ENCODE results near the gene LRRC36.
"Not testable (repeated sequence)": the region's sequence is repeated elsewhere in the genome, so short reads cannot be mapped to it uniquely, and the experiment has no call there.

LRRC36 gene

GRCh38 chr16:67411339-67411738, 84.7 kb downstream of the LRRC36 start:
- H2AFZ ChIP-seq (ENCODE audit: low read length) = no peak overlapping the region
- no peaks in the 10 kb centered on the region for H3K36me3 ChIP-seq (ENCODE audit: insufficient read depth, low read length)
- no peaks in the 10 kb centered on the region for H3K27me3 ChIP-seq (ENCODE audit: insufficient read depth, low read length, poor library complexity, severe bottlenecking)
- H3K4me1 ChIP-seq (ENCODE audit: insufficient read depth, low read length, poor library complexity, severe bottlenecking) = no peaks in the 10 kb centered on the region
- no peak overlapping the region for H3K4me3 ChIP-seq (ENCODE audit: low read length, poor library complexity, severe bottlenecking)
- H3K9ac ChIP-seq (ENCODE audit: low read depth, low read length, poor library complexity, severe bottlenecking) = no peak overlapping the region
- H3F3A ChIP-seq (ENCODE audit: low read depth) = no peaks in the 10 kb centered on the region
- H3K9me3 ChIP-seq (ENCODE audit: insufficient read depth, low read depth, low read length) = no peaks in the 10 kb centered on the region
- H3K79me2 ChIP-seq (ENCODE audit: insufficient read depth, low read length) = no peaks in the 10 kb centered on the region
- H3K9me2 ChIP-seq (replicated peaks; ENCODE audit: low read depth, low read length) = no peaks in the 10 kb centered on the region
- TF ChIP-seq CTCF (conservative IDR thresholded peaks at IDR 0.05; ENCODE audit: low read length) = no peak
- TF ChIP-seq EZH2phosphoT487 (IDR thresholded peaks at IDR 0.05; ENCODE audit: borderline replicate concordance) = no peak
- H4K20me1 ChIP-seq (ENCODE audit: insufficient read depth, low read length, poor library complexity, severe bottlenecking) = no peaks in the 10 kb centered on the region
- H3K4me2 ChIP-seq (ENCODE audit: low read depth, low read length, poor library complexity, severe bottlenecking) = no peak overlapping the region

GRCh38 chr16:67412294-67412693, 85.7 kb downstream of the LRRC36 start:
- Histone ChIP-seq H3K4me3 (ENCODE audit: low read length, poor library complexity, severe bottlenecking) (no peak overlapping the region), H3K9ac (ENCODE audit: low read depth, low read length, poor library complexity, severe bottlenecking) (no peak overlapping the region), H3K27me3 (ENCODE audit: insufficient read depth, low read length, poor library complexity, severe bottlenecking) (no peaks in the 10 kb centered on the region), H3K36me3 (ENCODE audit: insufficient read depth, low read length) (no peaks in the 10 kb centered on the region), H3K9me3 (ENCODE audit: insufficient read depth, low read depth, low read length) (no peaks in the 10 kb centered on the region), H3K79me2 (ENCODE audit: insufficient read depth, low read length) (no peaks in the 10 kb centered on the region), H3F3A (ENCODE audit: low read depth) (no peaks in the 10 kb centered on the region), H3K4me2 (ENCODE audit: low read depth, low read length, poor library complexity, severe bottlenecking) (no peak overlapping the region), H4K20me1 (ENCODE audit: insufficient read depth, low read length, poor library complexity, severe bottlenecking) (no peaks in the 10 kb centered on the region), H3K4me1 (ENCODE audit: insufficient read depth, low read length, poor library complexity, severe bottlenecking) (no peaks in the 10 kb centered on the region), H3K9me2 (replicated peaks; ENCODE audit: low read depth, low read length) (no peaks in the 10 kb centered on the region), H2AFZ (ENCODE audit: low read length) (no peak overlapping the region)
- TF ChIP-seq EZH2phosphoT487 (IDR thresholded peaks at IDR 0.05; ENCODE audit: borderline replicate concordance) (no peak), CTCF (conservative IDR thresholded peaks at IDR 0.05; ENCODE audit: low read length) (no peak)

DNA sequence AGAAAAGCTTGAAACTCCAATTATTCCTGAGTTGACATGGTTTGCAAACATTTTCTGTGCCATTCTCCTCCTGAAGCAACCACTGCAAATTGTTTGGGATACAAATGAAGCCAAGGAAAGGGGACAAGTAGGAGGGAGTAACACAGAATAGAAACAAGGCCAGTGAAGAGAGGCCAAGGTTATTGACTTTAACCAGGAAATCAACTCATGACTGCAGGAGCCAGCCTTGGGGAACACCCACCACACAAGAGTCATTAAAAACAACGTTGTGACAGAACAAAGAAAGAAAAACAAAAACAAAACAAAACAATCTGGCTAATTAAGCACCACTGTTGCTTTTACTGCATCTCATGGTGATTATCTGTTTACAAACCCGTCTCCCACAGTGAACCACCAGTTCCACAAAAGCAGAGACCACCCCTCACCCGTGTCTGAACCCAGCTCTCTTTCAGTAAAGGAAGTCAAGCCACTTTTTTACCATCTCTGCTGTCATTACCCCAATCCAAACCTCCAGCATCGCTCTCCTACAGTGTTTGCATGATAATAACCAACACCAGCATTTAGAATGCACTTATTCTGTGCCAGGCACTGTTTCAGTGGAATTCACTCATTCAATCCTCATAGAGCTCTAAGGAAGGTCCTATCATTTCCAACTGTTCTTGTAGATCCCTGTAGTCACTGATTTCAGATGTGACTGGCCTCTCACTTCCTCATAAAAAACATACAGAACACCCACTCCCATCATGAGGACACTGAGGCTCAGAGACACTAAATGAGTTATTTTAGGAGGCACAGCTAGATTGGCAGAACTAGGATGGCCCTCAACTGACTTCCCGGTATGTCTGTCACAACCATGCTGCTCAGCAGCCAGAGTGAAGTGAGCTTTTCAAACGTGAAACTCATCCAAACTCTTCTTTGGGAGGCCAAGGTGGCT, 87.6 kb downstream of the LRRC36 start:
- Histone ChIP-seq H3K4me1 (ENCODE audit: insufficient read depth, low read length, poor library complexity, severe bottlenecking) (no peaks in the 10 kb centered on the region), H3K79me2 (ENCODE audit: insufficient read depth, low read length) (no peaks in the 10 kb centered on the region), H3K9ac (ENCODE audit: low read depth, low read length, poor library complexity, severe bottlenecking) (no peak overlapping the region), H3F3A (ENCODE audit: low read depth) (no peaks in the 10 kb centered on the region), H3K4me3 (ENCODE audit: low read length, poor library complexity, severe bottlenecking) (no peak overlapping the region), H3K27me3 (ENCODE audit: insufficient read depth, low read length, poor library complexity, severe bottlenecking) (no peaks in the 10 kb centered on the region), H3K9me3 (ENCODE audit: insufficient read depth, low read depth, low read length) (no peaks in the 10 kb centered on the region), H2AFZ (ENCODE audit: low read length) (peak overlapping the region; percentile 61), H3K4me2 (ENCODE audit: low read depth, low read length, poor library complexity, severe bottlenecking) (no peak overlapping the region), H4K20me1 (ENCODE audit: insufficient read depth, low read length, poor library complexity, severe bottlenecking) (no peaks in the 10 kb centered on the region), H3K9me2 (replicated peaks; ENCODE audit: low read depth, low read length) (no peaks in the 10 kb centered on the region), H3K36me3 (ENCODE audit: insufficient read depth, low read length) (no peaks in the 10 kb centered on the region)
- TF ChIP-seq EZH2phosphoT487 (IDR thresholded peaks at IDR 0.05; ENCODE audit: borderline replicate concordance) = no peak
- TF ChIP-seq CTCF (conservative IDR thresholded peaks at IDR 0.05; ENCODE audit: low read length) = no peak

GRCh38 chr16:67415421-67415820, 88.8 kb downstream of the LRRC36 start:
- not testable (repeated sequence) for H2AFZ ChIP-seq (ENCODE audit: low read length); H3F3A ChIP-seq (ENCODE audit: low read depth); H3K79me2 ChIP-seq (ENCODE audit: insufficient read depth, low read length); H3K36me3 ChIP-seq (ENCODE audit: insufficient read depth, low read length); H3K27me3 ChIP-seq (ENCODE audit: insufficient read depth, low read length, poor library complexity, severe bottlenecking); H3K9ac ChIP-seq (ENCODE audit: low read depth, low read length, poor library complexity, severe bottlenecking); H3K9me3 ChIP-seq (ENCODE audit: insufficient read depth, low read depth, low read length); H3K4me1 ChIP-seq (ENCODE audit: insufficient read depth, low read length, poor library complexity, severe bottlenecking); H3K4me3 ChIP-seq (ENCODE audit: low read length, poor library complexity, severe bottlenecking); H4K20me1 ChIP-seq (ENCODE audit: insufficient read depth, low read length, poor library complexity, severe bottlenecking); H3K9me2 ChIP-seq (replicated peaks; ENCODE audit: low read depth, low read length)
- H3K4me2 ChIP-seq (ENCODE audit: low read depth, low read length, poor library complexity, severe bottlenecking) = peak overlapping the region; percentile 69

All from Loucy (cell line).